Heart right ventricle (tissue), 16 donors: Measurements from ENCODE around the gene SYNPO2. TPM values are rescaled to one million over a fixed set of nuclear protein-coding genes. Genes with fewer than 3 reads are reported as not detected.

Source experiments
- ATAC-seq, 8 donors: fragments of 200-7000 bp; cut with Tn5 transposase; one replicate each; pipeline ENCODE4 v1.9.1; 2020; ENCODE audit warnings: mild to moderate bottlenecking in 8 of 8, moderate library complexity in 8 of 8, moderate number of reproducible peaks in 1 of 8
- DNase-seq, 2 donors: peaks; one replicate each; pipeline ENCODE4 v3.0.0-alpha.2; 2020
- H3K27ac ChIP-seq, 10 donors: fragments of 200-600 bp; sonication (generic) in 2 of 10; one replicate each; pipeline versions ENCODE4 v1.5.0 to v1.8.0; 2020 to 2022; ENCODE audit warnings: mild to moderate bottlenecking in 3 of 10
- H3K27me3 ChIP-seq, 7 donors: fragments of 200-600 bp; one replicate each; pipeline ENCODE4 v1.8.0; 2021 to 2022; ENCODE audit warnings: mild to moderate bottlenecking in 2 of 7
- H3K36me3 ChIP-seq, 9 donors: fragments of 200-600 bp; sonication (generic) in 1 of 9; one replicate each; pipeline versions ENCODE4 v1.5.0 to v1.8.0; 2020 to 2022; ENCODE audit warnings: mild to moderate bottlenecking in 2 of 9
- H3K4me1 ChIP-seq, 9 donors: fragments of 200-600 bp; sonication (generic) in 1 of 9; one replicate each; pipeline versions ENCODE4 v1.5.0 to v1.8.0; 2020 to 2022; ENCODE audit warnings: mild to moderate bottlenecking in 4 of 9
- H3K4me3 ChIP-seq, 10 donors: fragments of 200-600 bp; sonication (generic) in 2 of 10; one replicate each; pipeline versions ENCODE4 v1.5.0 to v1.8.0; 2020 to 2022; ENCODE audit warnings: mild to moderate bottlenecking in 7 of 10, moderate library complexity in 2 of 10
- H3K9me3 ChIP-seq, 11 donors: fragments of 200-600 bp in 10 of 11; sonication (generic) in 2 of 11; one replicate each; pipeline versions ENCODE4 v1.5.0 to v1.8.0; 2013 to 2022; ENCODE audit warnings: mild to moderate bottlenecking in 2 of 11, control low read depth in 1 of 11, moderate library complexity in 1 of 11
- CTCF ChIP-seq, 9 donors: fragments of 200-600 bp; sonication (generic) in 2 of 9; IDR thresholded peaks; one replicate each; pipeline versions ENCODE4 v1.5.0 to v1.8.0; 2021 to 2022; ENCODE audit warnings: antibody characterized with exemption in 9 of 9, mild to moderate bottlenecking in 5 of 9, moderate library complexity in 1 of 9
- WGBS, 2 donors: extraction: QIAGEN DNeasy Blood & Tissue Kit; methylation state at CpG; one replicate each; pipeline ENCODE4 v1.1.7; 2013; ENCODE audit warnings: inconsistent platforms in 1 of 2; 5-methylcytosine and 5-hydroxymethylcytosine counted together
- intact Hi-C, 10 donors: fragments of 100-400 bp; cut with DNase I; formaldehyde crosslinking; loops; one replicate each; pipeline versions ENCODE4 v1.11.1 to v1.14.2; 2022
- polyA plus RNA-seq, 2 donors: library from polyadenylated mRNA; stranded (reverse); fragments of 200-250 nt; gene quantifications; one replicate each; pipeline ENCODE4 v1.2.3, GENCODE V29; 2013
- total RNA-seq, 10 donors: library from RNA; stranded (reverse); fragmentation: NEBNext Ultra II Directional in 3 of 10; extraction: Animal tissue kit (Norgen Biotek cat#: 25700) in 3 of 10; gene quantifications; one replicate each; pipeline versions ENCODE4 v1.2.1 to v1.2.4, GENCODE V29; 2021 to 2023
- donor health status: Arrhythmogenic right ventricular cardiomyopathy.
- donor health status: ischemic (EF 13 %, LVEDD 7.1; RV severe dilation, severe dysfunction).
- donor health status: healthy with polysubstance abuse.
- donor health status: DM: no; HTN: yes; CAD: no.
- donor health status: DM: no; HTN: no; CAD: no.
- donor health status: ischemic (EF 25% LVEDD 6.9; RV normal size, moderate dysfunction).
- donor health status: ischemic (EF 25% LVEDD 5.7; RV mildly dilated, moderate dysfunction).
- donor health status: healthy.
- donor health status: DM: yes; HTN: yes; CAD: no.
- donor health status: Ischemic cardiomyopathy.
- donor health status: ischemic (EF 35%, LVEDD 5.7; RV mildly dilated, moderate dysfunction).
- donor health status: nonischemic (EF 11% LVEDD 7.7; RV severe dilation, severe dysfunction).
- donor health status: DM: yes; HTN: yes; CAD: no.
- donor health status: PGD.
- donor health status: ischemic (EF 29% LVEDD 5.4; RV normal size, mild dysfunction).
- donor health status: nonischemic (EF 23%, LVEDD 6.1; RV moderate dilation, normal function).

Gene SYNPO2
- total and polyA plus RNA-seq, 12 donors: 27.5 to 405 (median 244) TPM

- Histone ChIP-seq H3K4me3 (no peak overlapping the region), H3K9me3 (no peaks in the 10 kb centered on the region), H3K27ac (peak overlapping the region in 5 of 10 donors; percentile 23 to 43 (median 23)), H3K4me1 (peaks cover 3 to 82% (median 65%) of the 10 kb centered on the region in 9 donors), H3K36me3 (no peaks in the 10 kb centered on the region), H3K27me3 (no peaks in the 10 kb centered on the region)
- ATAC-seq: peak in 5 of 8 donors; percentile 28 to 68 (median 32)
- no peak for TF ChIP-seq CTCF (IDR thresholded peaks at IDR 0.05)
- no peak for DNase-seq
- intact Hi-C loops: no loop called here
- 42 to 50% methylated on average over 1 of the region's 1 CpG for WGBS, 2 donors
Measured at GRCh38 chr4:118950929-118951570, 62.4 kb downstream of the SYNPO2 start.

- Histone ChIP-seq H3K36me3 (no peaks in the 10 kb centered on the region), H3K27me3 (no peaks in the 10 kb centered on the region), H3K4me3 (no peak overlapping the region), H3K27ac (peak overlapping the region in 6 of 10 donors; percentile 1 to 39 (median 10)), H3K4me1 (peaks cover 3 to 82% (median 62%) of the 10 kb centered on the region in 9 donors), H3K9me3 (no peaks in the 10 kb centered on the region)
- no peak for ATAC-seq
- no peak for DNase-seq
- no peak for TF ChIP-seq CTCF (IDR thresholded peaks at IDR 0.05)
- intact Hi-C loops: no loop called here
- WGBS, 2 donors: 46 to 58% methylated on average over 4 of the region's 4 CpGs
Measured at GRCh38 chr4:118953276-118953675, 64.6 kb downstream of the SYNPO2 start.

- peak in 2 of 8 donors; percentile 25 to 35 for ATAC-seq
- TF ChIP-seq CTCF (IDR thresholded peaks at IDR 0.05): peak in 5 of 9 donors; percentile 8 to 36 (median 26)
Measured at GRCh38 chr4:118954246-118954645, 65.6 kb downstream of the SYNPO2 start.

GRCh38 chr4:118955515-118955914 is 66.9 kb downstream of the SYNPO2 start:
- DNase-seq (no peak), ATAC-seq (peak in 1 of 8 donors; percentile 12)
- Histone ChIP-seq H3K27me3 (no peaks in the 10 kb centered on the region), H3K4me1 (peaks cover 3 to 82% (median 61%) of the 10 kb centered on the region in 9 donors), H3K27ac (peak overlapping the region in 7 of 10 donors; percentile 27 to 80 (median 41)), H3K4me3 (no peak overlapping the region), H3K36me3 (no peaks in the 10 kb centered on the region), H3K9me3 (no peaks in the 10 kb centered on the region)
- intact Hi-C loops: no loop called here
- WGBS, 2 donors: 65 to 75% methylated on average over 3 of the region's 3 CpGs
- no peak for TF ChIP-seq CTCF (IDR thresholded peaks at IDR 0.05)

More at GRCh38 chr4:118954246-118954645, 65.6 kb downstream of the SYNPO2 start:
- Histone ChIP-seq H3K9me3 (no peaks in the 10 kb centered on the region), H3K4me1 (peaks cover 3 to 88% (median 59%) of the 10 kb centered on the region in 9 donors), H3K4me3 (no peak overlapping the region), H3K36me3 (no peaks in the 10 kb centered on the region), H3K27me3 (no peaks in the 10 kb centered on the region), H3K27ac (peak overlapping the region in 7 of 10 donors; percentile 27 to 80 (median 39))
- no peak for DNase-seq
- intact Hi-C loops: no loop called here
- WGBS, 2 donors: 51 to 61% methylated on average over 2 of the region's 2 CpGs
